Activated CD8-positive, alpha-beta memory T cell treated with anti-CD3 and anti-CD28 coated beads, Interleukin-2, amount 50 U/mL, for 4 hours (primary cell): ENCODE results near the gene KDR.

ENCODE experiments used
- DNase-seq: peaks from one replicate; pipeline ENCODE4 v3.0.0-alpha.2; 2020

KDR gene

GRCh38 chr4:55122235-55122634 is 3.2 kb downstream of the KDR start:
- DNase-seq = no peak

- no peak for DNase-seq
These were observed 4.1 kb downstream of the KDR start for GRCh38 chr4:55121246-55121645.

GRCh38 chr4:55118397-55118796 is 7.0 kb downstream of the KDR start:
- no peak for DNase-seq

GRCh38 chr4:55117511-55117910 is 7.9 kb downstream of the KDR start:
- DNase-seq = no peak

GRCh38 chr4:55116450-55116849 is 8.9 kb downstream of the KDR start:
- no peak for DNase-seq

GRCh38 chr4:55111601-55112000 is 13.8 kb downstream of the KDR start:
- no peak for DNase-seq

GRCh38 chr4:55110131-55110530 is 15.3 kb downstream of the KDR start:
- DNase-seq = no peak

GRCh38 chr4:55107054-55107453 is 18.3 kb downstream of the KDR start:
- no peak for DNase-seq

- DNase-seq = no peak
These were observed 22.2 kb downstream of the KDR start for GRCh38 chr4:55103224-55103623.

- no peak for DNase-seq
These were observed 25.6 kb downstream of the KDR start for GRCh38 chr4:55099816-55100215.

- DNase-seq = no peak
These were observed 26.8 kb downstream of the KDR start for GRCh38 chr4:55098456-55099204.

GRCh38 chr4:55096619-55097018 is 28.8 kb downstream of the KDR start:
- no peak for DNase-seq

- DNase-seq = no peak
These were observed 29.4 kb downstream of the KDR start for GRCh38 chr4:55096045-55096444.

GRCh38 chr4:55092504-55092903 is 32.9 kb downstream of the KDR start:
- no peak for DNase-seq

- no peak for DNase-seq
These were observed 35.5 kb downstream of the KDR start for GRCh38 chr4:55089916-55090315.

- DNase-seq = no peak
These were observed 37.5 kb downstream of the KDR start for GRCh38 chr4:55087913-55088260.

- no peak for DNase-seq
These were observed 38.1 kb downstream of the KDR start for GRCh38 chr4:55087009-55087912.

GRCh38 chr4:55086578-55086977 is 38.8 kb downstream of the KDR start:
- no peak for DNase-seq

GRCh38 chr4:55083735-55084134 is 41.7 kb downstream of the KDR start:
- no peak for DNase-seq

- DNase-seq = no peak
These were observed 42.6 kb downstream of the KDR start for GRCh38 chr4:55082756-55083155.

GRCh38 chr4:55080174-55080865 is 45.1 kb downstream of the KDR start:
- DNase-seq = no peak

GRCh38 chr4:55079451-55080173 is 45.8 kb downstream of the KDR start:
- DNase-seq = no peak

- DNase-seq = no peak
These were observed 46.4 kb downstream of the KDR start for GRCh38 chr4:55078987-55079386.
